Activated CD8-positive, alpha-beta T cell treated with anti-CD3 and anti-CD28 coated beads, Interleukin-2, amount 10 ng/mL, durations not matched to agents 7 days and 5 days (primary cell): ENCODE data around the gene MAOB. TPM values are rescaled to one million over a fixed set of nuclear protein-coding genes. Genes with fewer than 3 reads are reported as not detected.

ENCODE experiments used
- ATAC-seq: fragments of 150-1000 bp; cut with Tn5 transposase; one replicate; pipeline ENCODE4 v1.10.0; 2021; ENCODE audit warnings: moderate library complexity
- CTCF ChIA-PET: fragments of 350-600 bp; sonication (Branson Sonifier 250); formaldehyde crosslinking; loops from one replicate; lab custom pipeline; 2021; ENCODE audit warnings: antibody characterized with exemption; lab: Charles Lee
- POLR2A ChIA-PET: fragments of 350-600 bp; sonication (Branson Sonifier 250); formaldehyde crosslinking; loops from one replicate; lab custom pipeline; 2021; ENCODE audit warnings: antibody characterized with exemption; lab: Charles Lee
- DNase-seq: peaks from one replicate; pipeline ENCODE4 v3.0.0-alpha.2; 2020
- H3K27ac Mint-ChIP-seq: one replicate; pipeline ENCODE4 v1.8.0; 2021; ENCODE audit warnings: mild to moderate bottlenecking, mixed read lengths
- H3K27me3 Mint-ChIP-seq: one replicate; pipeline ENCODE4 v1.8.0; 2021; ENCODE audit warnings: low read depth, mixed read lengths
- H3K36me3 Mint-ChIP-seq: one replicate; pipeline ENCODE4 v1.8.0; 2021; ENCODE audit warnings: low read depth, mixed read lengths
- H3K4me1 Mint-ChIP-seq: one replicate; pipeline ENCODE4 v1.8.0; 2021; ENCODE audit warnings: low read depth, mixed read lengths
- H3K4me3 Mint-ChIP-seq: one replicate; pipeline ENCODE4 v1.8.0; 2021; ENCODE audit warnings: mild to moderate bottlenecking, mixed read lengths
- H3K9me3 Mint-ChIP-seq: one replicate; pipeline ENCODE4 v1.8.0; 2022; ENCODE audit warnings: mixed read lengths; ENCODE audit not compliant: insufficient read depth
- total RNA-seq, 2 experiments: library from RNA; stranded (reverse); gene quantifications; one replicate each; pipeline ENCODE4 v1.2.3, GENCODE V29; 2021

The MAOB gene
- total RNA-seq, 2 experiments from 2014 or later, result not detected

- Mint-ChIP-seq H3K36me3 (no peaks in the 10 kb centered on the region), H3K9me3 (no peaks in the 10 kb centered on the region), H3K27ac (peak overlapping the region; percentile 47), H3K4me1 (peaks cover 15% of the 10 kb centered on the region), H3K27me3 (no peaks in the 10 kb centered on the region), H3K4me3 (no peak overlapping the region)
- ATAC-seq, result peak; percentile 42
- peak; percentile 23 for DNase-seq
- POLR2A ChIA-PET, result no interaction called here
- CTCF ChIA-PET, result interaction anchor here (1.1 kb wide), 1 partner anchor 430 kb away, joined by 3 read pairs; no protein-coding TSS in a partner anchor
These were observed 68.4 kb downstream of the MAOB start for GRCh38 chrX:43813898-43814297.

- CTCF ChIA-PET, result no interaction called here
- POLR2A ChIA-PET, result no interaction called here
- H3K27ac Mint-ChIP-seq, result no peak overlapping the region
- H3K4me1 Mint-ChIP-seq, result peaks cover 15% of the 10 kb centered on the region
- no peaks in the 10 kb centered on the region for H3K27me3 Mint-ChIP-seq
- no peak overlapping the region for H3K4me3 Mint-ChIP-seq
- no peaks in the 10 kb centered on the region for H3K9me3 Mint-ChIP-seq
- no peak for ATAC-seq
- H3K36me3 Mint-ChIP-seq, result no peaks in the 10 kb centered on the region
- DNase-seq, result no peak
These were observed 68.9 kb downstream of the MAOB start for GRCh38 chrX:43813319-43813718.

GRCh38 chrX:43809463-43809862 is 72.8 kb downstream of the MAOB start:
- Mint-ChIP-seq H3K27me3 (no peaks in the 10 kb centered on the region), H3K9me3 (no peaks in the 10 kb centered on the region), H3K36me3 (no peaks in the 10 kb centered on the region), H3K4me3 (no peak overlapping the region), H3K27ac (no peak overlapping the region), H3K4me1 (peaks cover 14% of the 10 kb centered on the region)
- ChIA-PET POLR2A (no interaction called here), CTCF (no interaction called here)
- DNase-seq (no peak), ATAC-seq (no peak)

- no peaks in the 10 kb centered on the region for H3K27me3 Mint-ChIP-seq
These were observed 74.0 kb downstream of the MAOB start for GRCh38 chrX:43808231-43808630.

GRCh38 chrX:43805579-43805978 is 76.7 kb downstream of the MAOB start:
- no peak overlapping the region for H3K27ac Mint-ChIP-seq
- POLR2A ChIA-PET, result no interaction called here

More at GRCh38 chrX:43808231-43808630, 74.0 kb downstream of the MAOB start:
- Mint-ChIP-seq H3K36me3 (no peaks in the 10 kb centered on the region), H3K27ac (no peak overlapping the region), H3K4me3 (no peak overlapping the region), H3K4me1 (peaks cover 2% of the 10 kb centered on the region), H3K9me3 (no peaks in the 10 kb centered on the region)
- ATAC-seq, result no peak
- DNase-seq, result no peak
- ChIA-PET CTCF (no interaction called here), POLR2A (no interaction called here)

GRCh38 chrX:43804021-43804420 is 78.2 kb downstream of the MAOB start:
- peaks cover 2% of the 10 kb centered on the region for H3K27me3 Mint-ChIP-seq
- POLR2A ChIA-PET, result no interaction called here
- H3K27ac Mint-ChIP-seq, result no peak overlapping the region
- no peaks in the 10 kb centered on the region for H3K9me3 Mint-ChIP-seq
- DNase-seq (no peak), ATAC-seq (no peak)
- H3K4me1 Mint-ChIP-seq, result no peaks in the 10 kb centered on the region
- no peak overlapping the region for H3K4me3 Mint-ChIP-seq
- CTCF ChIA-PET, result no interaction called here
- H3K36me3 Mint-ChIP-seq, result no peaks in the 10 kb centered on the region

More at GRCh38 chrX:43805579-43805978, 76.7 kb downstream of the MAOB start:
- no peaks in the 10 kb centered on the region for H3K9me3 Mint-ChIP-seq
- H3K36me3 Mint-ChIP-seq, result no peaks in the 10 kb centered on the region
- H3K4me1 Mint-ChIP-seq, result no peaks in the 10 kb centered on the region
- peaks cover 2% of the 10 kb centered on the region for H3K27me3 Mint-ChIP-seq
- no peak for DNase-seq
- CTCF ChIA-PET, result no interaction called here
- ATAC-seq, result no peak
- H3K4me3 Mint-ChIP-seq, result no peak overlapping the region

GRCh38 chrX:43785930-43786591 is 96.2 kb downstream of the MAOB start:
- Mint-ChIP-seq H3K9me3 (no peaks in the 10 kb centered on the region), H3K27me3 (no peaks in the 10 kb centered on the region), H3K4me1 (no peaks in the 10 kb centered on the region), H3K4me3 (no peak overlapping the region), H3K27ac (no peak overlapping the region), H3K36me3 (no peaks in the 10 kb centered on the region)
- ChIA-PET POLR2A (no interaction called here), CTCF (no interaction called here)
- DNase-seq (no peak), ATAC-seq (no peak)

GRCh38 chrX:43758044-43758443 is 124.2 kb downstream of the MAOB start:
- no peaks in the 10 kb centered on the region for H3K4me1 Mint-ChIP-seq
- H3K4me3 Mint-ChIP-seq, result no peak overlapping the region
- POLR2A ChIA-PET, result no interaction called here
- CTCF ChIA-PET, result no interaction called here
- H3K27me3 Mint-ChIP-seq, result no peaks in the 10 kb centered on the region
- no peak for ATAC-seq
- no peak for DNase-seq
- no peaks in the 10 kb centered on the region for H3K9me3 Mint-ChIP-seq
- H3K36me3 Mint-ChIP-seq, result no peaks in the 10 kb centered on the region
- no peak overlapping the region for H3K27ac Mint-ChIP-seq

- H3K4me1 Mint-ChIP-seq, result no peaks in the 10 kb centered on the region
- H3K27me3 Mint-ChIP-seq, result no peaks in the 10 kb centered on the region
- H3K27ac Mint-ChIP-seq, result no peak overlapping the region
- no peak for DNase-seq
- H3K9me3 Mint-ChIP-seq, result no peaks in the 10 kb centered on the region
- CTCF ChIA-PET, result no interaction called here
- POLR2A ChIA-PET, result no interaction called here
- no peaks in the 10 kb centered on the region for H3K36me3 Mint-ChIP-seq
- H3K4me3 Mint-ChIP-seq, result no peak overlapping the region
- no peak for ATAC-seq
These were observed 126.2 kb downstream of the MAOB start for GRCh38 chrX:43756076-43756475.

- ChIA-PET CTCF (interaction anchor here (5.3 kb wide), 1 partner anchor 194 kb away, joined by 23 read pairs; no protein-coding TSS in a partner anchor), POLR2A (no interaction called here)
- Mint-ChIP-seq H3K36me3 (no peaks in the 10 kb centered on the region), H3K27me3 (no peaks in the 10 kb centered on the region), H3K4me1 (peaks cover 8% of the 10 kb centered on the region), H3K27ac (no peak overlapping the region), H3K4me3 (no peak overlapping the region), H3K9me3 (no peaks in the 10 kb centered on the region)
- ATAC-seq, result no peak
- DNase-seq, result no peak
These were observed 128.6 kb downstream of the MAOB start for GRCh38 chrX:43753637-43754036.

GRCh38 chrX:43750248-43750676 is 132.0 kb downstream of the MAOB start:
- H3K27me3 Mint-ChIP-seq, result no peaks in the 10 kb centered on the region
- POLR2A ChIA-PET, result no interaction called here

GRCh38 chrX:43747476-43747875 is 134.8 kb downstream of the MAOB start:
- Mint-ChIP-seq H3K4me3 (no peak overlapping the region), H3K36me3 (no peaks in the 10 kb centered on the region), H3K4me1 (peaks cover 8% of the 10 kb centered on the region), H3K27me3 (no peaks in the 10 kb centered on the region), H3K9me3 (no peaks in the 10 kb centered on the region), H3K27ac (no peak overlapping the region)
- DNase-seq (no peak), ATAC-seq (no peak)
- ChIA-PET POLR2A (no interaction called here), CTCF (interaction anchor here (0.6 kb wide), 1 partner anchor 39 kb away, joined by 3 read pairs; no protein-coding TSS in a partner anchor)

More at GRCh38 chrX:43750248-43750676, 132.0 kb downstream of the MAOB start:
- ATAC-seq (peak; percentile 60), DNase-seq (peak; percentile 51)
- Mint-ChIP-seq H3K9me3 (no peaks in the 10 kb centered on the region), H3K4me3 (no peak overlapping the region), H3K36me3 (no peaks in the 10 kb centered on the region), H3K4me1 (peaks cover 8% of the 10 kb centered on the region), H3K27ac (no peak overlapping the region)
- CTCF ChIA-PET, result interaction anchor here (0.7 to 5.3 kb wide), 7 partner anchors 10 to 200 kb away, joined by 3 to 23 read pairs (median 9); no protein-coding TSS in a partner anchor
